Lower lobe of right lung (tissue), 2 donors: Measurements from ENCODE around the gene SCO2. TPM values are rescaled to one million over a fixed set of nuclear protein-coding genes. Genes with fewer than 3 reads are reported as not detected.
A peak's percentile ranks its signal among the peaks of the same experiment; 100 is the strongest.

Source experiments
- ATAC-seq, 2 donors: fragments of 200-7000 bp; cut with Tn5 transposase; one replicate each; pipeline ENCODE4 v1.9.1; 2020 to 2022; ENCODE audit warnings: mild to moderate bottlenecking in 2 of 2, moderate library complexity in 2 of 2
- DNase-seq: peaks from one replicate; pipeline ENCODE4 v3.0.0-alpha.2; 2020
- H3K27ac ChIP-seq: fragments of 200-600 bp; one replicate; pipeline ENCODE4 v1.8.0; 2022
- H3K27me3 ChIP-seq: fragments of 200-600 bp; one replicate; pipeline ENCODE4 v1.8.0; 2022; ENCODE audit warnings: low read depth
- H3K36me3 ChIP-seq: fragments of 200-600 bp; one replicate; pipeline ENCODE4 v1.8.0; 2022; ENCODE audit warnings: mild to moderate bottlenecking
- H3K4me1 ChIP-seq: fragments of 200-600 bp; one replicate; pipeline ENCODE4 v1.8.0; 2022
- H3K4me3 ChIP-seq: fragments of 200-600 bp; one replicate; pipeline ENCODE4 v1.8.0; 2022; ENCODE audit warnings: mild to moderate bottlenecking
- H3K9me3 ChIP-seq: fragments of 200-600 bp; one replicate; pipeline ENCODE4 v1.8.0; 2022
- intact Hi-C: fragments of 100-400 bp; cut with DNase I; formaldehyde crosslinking; loops from one replicate; pipeline ENCODE4 v1.11.0; 2022
- total RNA-seq: library from RNA; stranded (reverse); fragmentation: NEBNext Ultra II Directional; extraction: Animal tissue kit (Norgen Biotek cat#: 25700); gene quantifications from one replicate; pipeline ENCODE4 v1.2.1, GENCODE V29; 2021
- TF ChIP-seq, protein P1 (sequence below): fragments of 200-600 bp; IDR thresholded peaks from one replicate; pipeline ENCODE4 v1.8.0; 2022; ENCODE audit warnings: antibody characterized with exemption, mild to moderate bottlenecking
- donor health status: DM: no; HTN: yes; CAD: no; lungs with severe emphysema.

SCO2 gene
- total RNA-seq, 1 donor from 2014 or later: 4.9 TPM

DNA sequence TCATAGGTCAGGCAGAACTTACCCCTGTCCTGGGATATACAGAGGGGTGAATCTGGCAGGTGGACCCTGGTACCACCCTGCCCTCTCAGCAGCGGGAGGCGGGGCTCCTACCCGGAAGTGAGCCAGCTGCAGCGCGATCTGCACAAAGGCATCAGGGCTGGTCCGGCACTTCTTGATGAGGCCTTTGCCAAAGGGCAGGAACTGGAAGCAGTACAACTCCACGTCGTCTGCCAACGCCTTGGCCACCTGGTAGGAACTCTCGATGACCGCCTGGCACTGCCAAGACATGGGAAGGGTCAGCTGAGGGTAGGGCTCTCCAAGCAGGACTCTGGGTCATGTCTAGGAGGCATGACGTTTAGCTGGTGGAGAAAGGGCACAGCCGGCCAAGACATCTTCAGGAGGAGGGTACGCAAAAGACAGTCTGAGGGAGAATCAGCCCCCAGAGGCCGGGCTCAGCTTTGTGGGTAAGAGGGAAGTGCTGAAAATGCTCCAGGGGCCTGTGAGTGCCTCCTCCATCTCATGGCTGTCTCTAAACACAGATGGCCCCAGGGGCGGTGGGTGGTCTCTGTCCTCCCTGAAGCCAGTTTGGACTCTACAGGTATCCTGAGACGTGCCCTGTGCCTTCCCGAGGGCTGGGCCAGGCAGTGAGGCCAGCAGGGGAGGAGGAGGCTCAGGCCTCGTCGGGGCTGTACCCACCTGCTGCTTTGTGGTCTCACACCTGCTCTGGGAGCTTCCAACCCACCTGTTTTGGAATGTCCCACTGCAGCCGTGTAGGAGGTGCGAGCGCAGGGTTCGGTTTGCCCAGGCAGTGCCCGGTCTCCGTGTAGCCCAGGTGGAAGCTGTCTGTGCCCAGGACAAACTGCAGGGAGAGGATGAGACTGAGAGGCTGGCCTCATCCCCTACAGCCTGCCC is 46.1 kb upstream of the SCO2 start:
- no peak overlapping the region for H3K27ac ChIP-seq
- no peak overlapping the region for H3K4me3 ChIP-seq
- H3K36me3 ChIP-seq: peaks cover 5% of the 10 kb centered on the region
- H3K9me3 ChIP-seq: no peaks in the 10 kb centered on the region
- ATAC-seq (no peak), DNase-seq (peak; percentile 39)
- TF ChIP-seq, protein P1, sequence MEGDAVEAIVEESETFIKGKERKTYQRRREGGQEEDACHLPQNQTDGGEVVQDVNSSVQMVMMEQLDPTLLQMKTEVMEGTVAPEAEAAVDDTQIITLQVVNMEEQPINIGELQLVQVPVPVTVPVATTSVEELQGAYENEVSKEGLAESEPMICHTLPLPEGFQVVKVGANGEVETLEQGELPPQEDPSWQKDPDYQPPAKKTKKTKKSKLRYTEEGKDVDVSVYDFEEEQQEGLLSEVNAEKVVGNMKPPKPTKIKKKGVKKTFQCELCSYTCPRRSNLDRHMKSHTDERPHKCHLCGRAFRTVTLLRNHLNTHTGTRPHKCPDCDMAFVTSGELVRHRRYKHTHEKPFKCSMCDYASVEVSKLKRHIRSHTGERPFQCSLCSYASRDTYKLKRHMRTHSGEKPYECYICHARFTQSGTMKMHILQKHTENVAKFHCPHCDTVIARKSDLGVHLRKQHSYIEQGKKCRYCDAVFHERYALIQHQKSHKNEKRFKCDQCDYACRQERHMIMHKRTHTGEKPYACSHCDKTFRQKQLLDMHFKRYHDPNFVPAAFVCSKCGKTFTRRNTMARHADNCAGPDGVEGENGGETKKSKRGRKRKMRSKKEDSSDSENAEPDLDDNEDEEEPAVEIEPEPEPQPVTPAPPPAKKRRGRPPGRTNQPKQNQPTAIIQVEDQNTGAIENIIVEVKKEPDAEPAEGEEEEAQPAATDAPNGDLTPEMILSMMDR: no peak
- H3K4me1 ChIP-seq: no peaks in the 10 kb centered on the region
- no peaks in the 10 kb centered on the region for H3K27me3 ChIP-seq
- intact Hi-C loops: no loop called here

DNA sequence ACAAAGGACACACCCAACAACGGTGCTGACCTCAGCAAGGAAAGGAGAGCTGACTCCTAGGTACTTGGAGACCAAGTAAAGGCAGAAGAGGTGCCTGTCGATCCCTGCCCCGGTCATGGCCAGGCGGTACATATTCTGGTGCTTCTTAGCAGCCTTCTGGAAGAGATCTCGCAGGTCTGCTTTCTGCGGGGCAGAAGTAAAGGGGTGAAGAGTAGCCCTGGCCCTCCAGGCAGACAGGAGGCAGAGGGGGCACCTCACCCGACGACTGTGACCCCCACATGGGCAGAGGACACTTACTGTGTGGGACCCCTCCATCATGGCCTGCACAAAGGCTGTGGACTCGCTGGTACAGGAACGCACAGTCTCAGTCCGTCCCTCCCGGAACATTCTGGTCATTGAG is 45.5 kb upstream of the SCO2 start:
- Histone ChIP-seq H3K27ac (no peak overlapping the region), H3K27me3 (no peaks in the 10 kb centered on the region), H3K4me3 (no peak overlapping the region), H3K9me3 (no peaks in the 10 kb centered on the region), H3K36me3 (peaks cover 5% of the 10 kb centered on the region), H3K4me1 (no peaks in the 10 kb centered on the region)
- DNase-seq (no peak), ATAC-seq (no peak)
- intact Hi-C loops: no loop called here
- TF ChIP-seq, protein P1: no peak

DNA sequence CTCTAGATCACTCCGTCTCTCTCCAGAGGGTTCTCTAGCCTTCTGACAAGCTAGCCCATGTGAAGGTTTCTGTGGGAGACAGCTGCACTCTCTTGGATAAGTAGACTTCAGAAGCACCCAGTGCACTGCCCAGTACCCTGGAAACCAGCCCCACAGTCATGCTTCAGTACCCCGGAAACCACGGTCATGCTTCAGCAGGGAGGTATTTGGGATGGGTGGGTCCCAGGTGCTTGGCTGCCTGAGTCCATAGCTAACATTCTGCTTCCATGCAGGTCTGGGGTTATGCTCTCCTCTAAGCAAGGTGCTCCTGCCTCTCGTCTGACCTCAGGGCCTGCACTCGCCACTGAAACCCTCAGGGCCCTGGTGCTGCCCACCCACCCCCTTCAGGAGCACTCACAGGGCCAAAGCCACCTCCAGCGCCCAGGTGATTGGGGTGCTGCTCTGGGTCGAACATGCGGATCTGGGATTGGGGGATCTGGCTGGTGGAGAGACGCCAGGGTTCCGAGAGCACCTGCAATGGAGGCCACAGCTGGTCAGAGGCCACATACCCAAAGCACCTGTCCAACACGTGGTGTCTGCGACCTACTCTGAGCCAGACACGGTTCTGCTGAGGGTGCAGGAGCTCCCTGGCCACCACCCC is 44.6 kb upstream of the SCO2 start:
- H3K36me3 ChIP-seq: peaks cover 5% of the 10 kb centered on the region
- no peaks in the 10 kb centered on the region for H3K9me3 ChIP-seq
- H3K4me1 ChIP-seq: no peaks in the 10 kb centered on the region
- H3K27ac ChIP-seq: no peak overlapping the region
- no peak overlapping the region for H3K4me3 ChIP-seq
- intact Hi-C loops: no loop called here
- ATAC-seq (no peak), DNase-seq (no peak)
- H3K27me3 ChIP-seq: no peaks in the 10 kb centered on the region
- TF ChIP-seq, protein P1: no peak

DNA sequence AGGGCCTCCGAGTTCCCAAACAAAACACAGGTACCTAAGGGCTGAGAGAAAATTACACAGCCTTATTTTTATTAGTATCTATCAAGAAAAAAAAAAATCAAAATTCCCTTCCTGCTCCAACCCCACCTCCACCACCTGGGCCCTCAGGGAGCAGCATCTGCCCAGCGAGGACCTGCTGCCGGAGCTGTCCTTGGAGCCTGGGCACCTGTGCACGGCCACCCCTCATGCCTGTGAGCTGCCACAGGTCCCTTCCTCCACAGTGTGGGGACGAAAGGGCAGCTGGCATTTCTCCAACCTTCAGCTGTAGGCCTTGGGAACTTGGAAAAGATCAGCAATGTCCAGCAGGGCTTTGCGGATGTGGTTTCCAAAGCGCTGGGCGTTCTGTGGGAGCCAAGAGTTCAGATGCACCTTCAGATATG is 43.7 kb upstream of the SCO2 start:
- DNase-seq: peak; percentile 32
- TF ChIP-seq, protein P1: no peak
- Histone ChIP-seq H3K36me3 (peaks cover 5% of the 10 kb centered on the region), H3K4me3 (no peak overlapping the region), H3K27ac (no peak overlapping the region), H3K9me3 (no peaks in the 10 kb centered on the region), H3K27me3 (no peaks in the 10 kb centered on the region), H3K4me1 (no peaks in the 10 kb centered on the region)
- no peak for ATAC-seq
- intact Hi-C loops: no loop called here

DNA sequence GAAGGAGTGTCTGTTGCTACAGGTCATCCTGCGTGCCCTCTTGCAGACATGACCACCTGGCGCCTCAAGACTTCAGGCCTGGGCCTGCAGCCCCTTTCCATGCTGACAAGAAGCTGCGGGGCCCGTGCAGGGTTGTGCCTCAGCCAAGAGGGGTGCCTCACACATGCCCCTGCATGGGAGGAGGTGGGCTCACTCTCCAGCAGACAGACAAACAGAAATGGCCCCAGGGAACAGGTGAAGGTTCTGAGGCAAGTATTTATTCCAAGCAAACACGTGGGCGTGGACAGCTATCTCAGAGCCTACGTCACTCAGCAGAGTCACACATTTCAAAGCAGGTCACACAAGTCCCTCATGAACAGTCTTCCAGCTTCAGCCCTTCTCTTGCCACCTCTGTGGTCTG is 43.2 kb upstream of the SCO2 start:
- no peaks in the 10 kb centered on the region for H3K27me3 ChIP-seq
- no peak overlapping the region for H3K27ac ChIP-seq
- H3K36me3 ChIP-seq: peaks cover 5% of the 10 kb centered on the region
- H3K9me3 ChIP-seq: no peaks in the 10 kb centered on the region
- intact Hi-C loops: no loop called here
- ATAC-seq: no peak
- H3K4me3 ChIP-seq: no peak overlapping the region
- TF ChIP-seq, protein P1: no peak
- DNase-seq: no peak
- peaks cover 3% of the 10 kb centered on the region for H3K4me1 ChIP-seq
